Measurements from ENCODE around the gene NFE2. TPM values are rescaled to one million over a fixed set of nuclear protein-coding genes. Genes with fewer than 3 reads are reported as not detected.
"Not testable (repeated sequence)": the region's sequence is repeated elsewhere in the genome, so short reads cannot be mapped to it uniquely, and the experiment has no call there.

Gene NFE2
- total RNA-seq, 1 donor from 2014 or later: 0.74 TPM

DNA sequence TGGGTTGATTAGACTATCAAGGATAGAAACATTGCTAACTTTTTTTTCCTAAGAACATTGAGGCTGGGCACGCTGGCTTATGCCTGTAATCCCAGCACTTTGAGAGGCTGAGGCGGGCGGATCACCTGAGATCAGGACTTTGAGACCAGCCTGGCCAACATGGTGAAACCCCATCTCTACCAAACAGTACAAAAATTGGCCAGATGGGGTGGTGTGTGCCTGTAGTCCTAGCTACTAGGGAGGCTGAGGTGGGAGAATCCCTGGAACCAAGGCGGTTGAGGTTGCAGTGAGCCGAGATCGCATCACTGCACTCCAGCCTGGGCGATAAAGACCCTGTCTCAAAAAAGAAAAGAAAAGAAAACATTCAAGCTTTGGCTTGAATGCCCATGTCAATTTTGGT lies 11.5 kb upstream of the NFE2 start:
- intact Hi-C loops (cut with micrococcal nuclease); ATAC-seq; DNase-seq: not testable (repeated sequence)

DNA sequence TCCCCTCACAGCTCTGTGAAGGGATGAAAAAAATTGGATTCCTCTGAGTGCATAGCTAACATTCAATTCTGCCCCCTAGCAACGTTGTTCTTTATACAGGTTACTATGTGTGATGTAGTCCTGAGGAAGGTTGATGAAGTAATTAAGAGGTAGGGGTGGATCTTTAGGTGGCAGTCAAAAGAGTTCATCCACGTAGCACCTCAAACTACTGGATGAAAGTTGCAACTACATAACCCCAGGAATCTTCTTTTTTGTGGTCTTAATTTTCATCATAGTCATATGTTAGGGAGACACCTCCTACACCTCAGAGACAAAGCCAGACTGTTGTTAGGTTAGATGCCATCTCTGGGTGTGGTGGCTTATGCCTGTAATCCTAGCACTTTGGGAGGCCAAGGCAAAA lies 10.2 kb upstream of the NFE2 start:
- intact Hi-C loops (cut with micrococcal nuclease): no loop called here
- DNase-seq (no peak), ATAC-seq (no peak)

DNA sequence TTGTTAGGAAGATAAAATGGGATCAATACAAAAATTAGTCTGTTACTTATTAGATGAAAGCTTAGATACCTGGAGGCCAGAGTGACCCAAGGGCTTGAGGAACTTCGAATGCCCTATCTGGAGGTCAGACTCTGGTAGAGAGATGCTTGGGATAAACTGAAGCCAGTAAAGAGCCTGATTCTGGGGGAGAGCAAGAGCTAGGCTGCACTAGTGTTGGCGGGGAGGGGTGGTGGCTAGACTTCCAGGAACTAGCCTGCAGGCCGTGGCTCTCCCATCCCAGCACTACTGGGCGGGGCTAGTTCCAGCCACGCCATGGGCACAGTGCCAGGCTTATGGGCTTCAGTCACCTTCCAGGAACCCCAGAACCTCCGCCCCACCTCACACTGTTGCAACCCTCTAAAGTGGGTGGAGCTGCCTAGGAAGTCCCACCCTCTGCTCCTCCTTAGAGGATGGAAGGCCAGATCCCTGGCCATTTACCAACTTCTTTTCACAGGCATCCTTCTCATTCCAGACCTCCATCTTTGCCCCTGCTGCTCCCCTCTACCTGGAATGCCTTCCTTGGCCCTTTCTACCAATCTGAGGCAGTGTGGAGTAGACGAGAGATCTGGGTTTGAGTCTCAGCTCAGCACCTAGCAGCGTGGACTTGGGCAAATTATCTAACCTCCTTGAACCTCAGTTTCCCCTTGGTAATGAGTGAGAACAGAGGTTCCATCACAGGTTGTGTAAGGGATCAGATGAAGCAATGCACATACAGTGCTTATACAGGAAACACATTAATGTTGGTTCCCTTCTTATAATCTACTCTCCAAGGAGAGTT lies 6.3 kb upstream of the NFE2 start:
- peak; percentile 82 for ATAC-seq
- intact Hi-C loops (cut with micrococcal nuclease): no loop called here
- DNase-seq: peak; percentile 81

DNA sequence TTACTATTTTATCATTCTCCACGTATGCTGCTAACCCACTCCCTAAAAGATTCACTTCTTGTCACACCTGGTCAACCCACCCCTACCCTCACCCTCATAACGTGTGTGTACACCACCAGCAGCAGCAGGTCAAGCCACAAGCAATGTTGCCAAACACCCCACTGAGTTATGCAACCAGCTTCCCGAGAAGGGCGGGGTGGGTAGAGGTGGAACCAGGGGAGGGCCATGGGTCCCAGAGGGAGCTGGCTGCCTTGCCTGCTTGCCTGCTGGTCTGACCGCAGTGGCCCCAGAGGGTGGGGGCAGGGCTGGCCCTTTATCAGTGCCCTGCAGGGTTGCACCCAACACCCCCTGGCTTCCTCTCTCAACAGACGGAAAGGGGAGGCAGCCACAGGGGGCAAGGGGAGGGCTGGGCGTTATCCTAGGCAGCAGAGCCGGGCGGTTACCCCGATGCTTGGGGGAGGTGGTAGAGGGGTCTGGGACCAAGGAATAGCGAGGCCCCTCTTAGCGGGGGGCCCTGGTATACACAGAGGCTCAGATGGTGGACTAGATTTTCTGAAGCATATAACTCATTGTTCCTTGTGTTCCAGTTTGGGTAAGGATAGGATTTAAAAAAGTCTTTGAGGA lies 3.5 kb upstream of the NFE2 start:
- intact Hi-C loops (cut with micrococcal nuclease): no loop called here
- ATAC-seq: peak; percentile 77

DNA sequence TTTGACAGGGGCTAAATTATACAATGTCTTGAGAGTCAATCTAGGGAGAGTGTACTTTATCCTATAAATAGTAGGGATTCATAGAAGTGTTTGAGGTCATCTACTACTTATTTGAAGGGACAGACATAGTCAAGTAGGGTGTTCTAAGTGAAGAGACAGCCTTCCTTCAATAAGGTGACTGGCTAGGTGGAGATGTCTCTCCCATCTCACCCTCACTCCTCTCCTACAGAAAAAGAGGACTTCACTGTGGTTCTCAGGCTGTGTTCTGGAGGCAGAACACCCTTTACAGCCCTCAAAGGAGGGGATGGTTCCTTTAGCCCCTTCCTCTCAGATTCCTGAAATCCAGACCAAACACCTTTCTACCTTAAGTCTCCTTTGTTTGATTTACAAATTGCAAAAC lies 2.8 kb upstream of the NFE2 start:
- intact Hi-C loops (cut with micrococcal nuclease): no loop called here
- ATAC-seq: no peak
- no peak for DNase-seq

More for the DNA sequence above, 3.5 kb upstream of the NFE2 start:
- peak; percentile 77 for DNase-seq

DNA sequence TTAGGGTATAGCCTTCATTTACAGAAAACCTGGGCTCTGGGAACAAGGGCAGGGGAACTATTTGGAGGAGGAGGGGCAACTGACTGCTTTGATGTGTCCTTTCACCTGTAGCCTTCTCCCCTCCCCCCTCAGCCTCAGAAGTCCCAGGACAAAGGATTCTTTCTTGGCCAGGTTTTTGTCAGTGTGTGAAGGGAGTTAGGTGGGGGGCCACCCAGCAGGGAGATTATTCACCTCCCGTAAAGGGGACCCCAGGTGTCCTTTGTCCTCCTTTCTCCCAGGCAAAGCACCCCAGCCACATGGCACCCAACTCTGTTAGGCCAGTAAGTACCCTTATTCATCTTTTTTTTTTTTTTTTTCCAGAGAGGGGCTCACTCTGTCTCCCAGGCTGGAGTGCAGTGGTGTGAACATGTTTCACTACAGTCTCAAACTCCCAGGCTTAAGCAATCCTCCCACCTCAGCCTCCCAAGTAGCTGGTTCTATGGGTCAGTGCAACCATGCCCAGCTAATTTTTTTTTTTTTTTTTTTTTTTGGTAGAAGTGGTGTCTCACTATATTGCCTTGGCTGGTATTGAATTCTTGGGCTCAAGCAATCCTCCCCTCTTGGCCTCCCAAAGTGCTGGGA lies 723 bp upstream of the NFE2 start:
- intact Hi-C loops (cut with micrococcal nuclease): no loop called here
- DNase-seq: no peak
- no peak for ATAC-seq

DNA sequence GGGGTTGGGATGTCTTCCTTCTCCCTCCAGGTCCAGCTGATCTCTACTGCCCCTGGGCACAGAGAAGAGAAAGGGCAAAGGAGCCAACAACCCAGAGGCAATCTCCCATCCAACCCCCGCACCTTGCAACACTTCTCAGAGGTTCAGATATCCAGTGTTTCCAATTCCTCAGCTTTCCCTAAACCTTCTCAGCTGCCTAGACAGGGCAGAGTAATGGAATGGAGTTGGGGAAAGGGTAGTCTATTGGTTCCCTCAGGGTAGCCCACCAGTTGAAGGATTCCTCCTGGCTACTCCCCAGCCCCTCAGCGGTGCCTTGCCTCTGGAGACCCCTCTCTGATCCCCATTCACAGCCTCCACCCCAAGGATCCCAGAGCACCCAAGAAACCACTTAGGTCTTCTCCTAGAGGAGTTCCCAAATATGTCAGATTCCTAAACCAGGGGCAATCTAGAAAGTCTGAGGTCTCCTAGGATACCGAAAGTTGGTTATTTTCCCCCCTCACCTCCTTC lies 537 bp downstream of the NFE2 start:
- no peak for ATAC-seq
- intact Hi-C loops (cut with micrococcal nuclease): no loop called here
- DNase-seq: no peak

DNA sequence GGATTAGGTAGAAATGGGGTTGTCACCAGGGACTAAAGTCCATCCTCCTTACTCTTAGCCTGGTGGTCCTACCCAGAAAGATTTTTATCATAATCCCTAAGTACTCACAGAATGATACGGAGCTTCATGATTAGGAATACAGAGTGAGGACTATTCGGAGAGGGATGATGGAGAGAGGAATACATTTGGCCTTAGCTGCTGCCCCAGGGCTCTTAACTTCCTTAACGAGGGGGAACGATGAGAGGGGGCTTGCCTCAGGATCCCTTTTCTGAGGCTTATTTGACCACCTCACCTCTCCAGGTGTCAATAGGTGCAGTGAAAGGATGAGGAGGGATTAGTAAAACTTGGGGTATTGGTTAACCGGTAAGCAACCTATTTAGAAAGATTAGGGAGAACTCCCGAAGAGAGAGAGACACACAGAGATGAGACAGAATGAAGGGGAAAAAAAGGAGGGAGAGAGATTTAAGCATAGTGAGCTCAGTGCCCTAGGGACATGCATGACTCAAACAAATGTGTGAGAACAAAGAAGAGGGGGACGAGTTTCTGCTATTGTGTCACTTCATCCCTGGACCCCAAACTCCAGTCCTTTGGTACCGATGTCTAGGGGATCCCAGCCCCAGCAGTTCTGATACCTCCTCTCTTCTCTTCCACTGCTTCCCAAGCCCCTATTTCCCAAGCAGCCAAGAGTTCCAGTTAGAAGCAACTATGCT lies 1.1 kb downstream of the NFE2 start:
- intact Hi-C loops (cut with micrococcal nuclease): no loop called here
- no peak for ATAC-seq
- no peak for DNase-seq

DNA sequence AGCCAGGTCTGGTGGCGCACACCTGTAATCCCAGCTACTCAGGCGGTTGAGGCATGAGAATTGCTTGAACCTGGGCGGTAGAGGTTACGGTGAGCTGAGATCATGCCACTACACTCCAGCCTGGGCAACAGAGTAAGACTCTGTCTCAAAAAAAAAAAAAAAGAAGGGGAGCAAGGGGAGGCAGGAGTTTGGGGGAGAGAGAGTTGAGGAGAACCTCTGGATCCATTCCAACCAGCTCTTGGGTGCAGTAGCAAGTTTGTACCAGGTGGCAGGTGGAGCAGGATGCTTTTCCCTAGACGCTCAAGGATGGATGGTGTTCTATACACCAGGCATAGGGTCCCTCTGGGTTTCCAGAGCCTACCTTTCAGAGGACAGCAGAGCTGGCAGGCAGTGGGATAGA lies 1.9 kb downstream of the NFE2 start:
- intact Hi-C loops (cut with micrococcal nuclease): no loop called here
- DNase-seq: no peak
- no peak for ATAC-seq

DNA sequence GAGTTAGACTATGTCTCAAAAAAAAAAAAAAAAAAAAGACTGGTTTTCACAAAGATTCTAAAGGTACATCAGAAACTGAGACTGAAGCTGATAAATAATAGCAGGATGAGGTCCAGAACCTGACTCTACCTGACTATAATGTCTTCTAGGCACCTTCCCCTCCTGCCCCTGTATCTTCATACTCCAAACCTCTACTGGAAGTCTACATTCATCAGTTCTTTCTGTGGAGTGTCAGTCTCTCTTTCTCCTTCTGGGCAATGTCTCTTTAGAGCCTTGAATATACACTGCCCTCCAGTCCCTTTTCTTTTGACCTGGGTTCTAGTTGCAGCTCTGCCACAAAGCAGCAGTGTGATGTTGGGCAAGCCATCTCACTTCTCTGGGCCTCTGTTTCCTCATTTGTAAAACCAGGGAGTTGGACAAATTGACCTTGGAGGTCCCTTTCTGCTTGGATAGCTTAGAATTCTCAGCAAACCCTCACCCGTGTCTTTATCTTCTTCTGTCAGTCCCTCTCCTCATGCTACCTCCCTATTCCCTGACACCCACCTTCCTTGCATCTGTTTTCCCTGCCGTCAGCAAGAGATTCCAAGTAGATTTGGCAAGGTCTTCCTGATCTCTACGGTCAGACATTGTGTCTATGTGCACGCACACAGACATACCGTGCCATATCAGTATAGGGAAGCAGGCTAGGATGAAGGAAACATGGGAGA lies 4.3 kb downstream of the NFE2 start:
- ATAC-seq (no peak), DNase-seq (no peak)
- intact Hi-C loops (cut with micrococcal nuclease): no loop called here

DNA sequence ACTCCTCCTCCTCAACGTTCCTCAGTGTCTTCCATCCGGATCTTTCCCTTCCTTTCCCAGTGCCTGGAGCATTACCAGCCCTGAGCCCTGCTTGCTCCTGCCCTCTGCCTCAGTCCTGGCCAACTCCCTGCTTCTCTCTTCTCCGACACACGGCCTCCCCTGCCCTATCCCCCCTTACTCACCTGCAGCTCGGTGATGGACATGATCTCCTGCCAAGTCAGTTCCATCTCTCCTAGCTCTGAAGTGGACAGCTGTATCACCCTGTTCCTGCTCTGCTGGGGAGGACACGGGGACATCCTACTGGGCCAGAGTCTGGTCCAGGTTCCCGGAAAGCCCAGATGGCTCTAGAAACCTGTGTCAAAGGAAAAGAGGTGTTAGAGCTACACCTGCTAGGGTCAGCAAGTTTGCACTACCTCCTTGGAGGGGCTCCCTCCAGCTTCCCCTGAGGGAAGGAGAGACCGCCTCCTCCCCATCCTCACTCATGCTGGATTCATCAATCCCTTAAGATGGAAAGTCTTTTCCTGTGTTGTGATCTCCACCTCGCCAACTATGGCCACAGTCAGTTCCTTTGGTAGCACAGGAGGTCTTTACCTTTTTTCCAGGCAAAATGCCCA lies 5.8 kb downstream of the NFE2 start:
- intact Hi-C loops (cut with micrococcal nuclease): no loop called here
- no peak for ATAC-seq
- no peak for DNase-seq

DNA sequence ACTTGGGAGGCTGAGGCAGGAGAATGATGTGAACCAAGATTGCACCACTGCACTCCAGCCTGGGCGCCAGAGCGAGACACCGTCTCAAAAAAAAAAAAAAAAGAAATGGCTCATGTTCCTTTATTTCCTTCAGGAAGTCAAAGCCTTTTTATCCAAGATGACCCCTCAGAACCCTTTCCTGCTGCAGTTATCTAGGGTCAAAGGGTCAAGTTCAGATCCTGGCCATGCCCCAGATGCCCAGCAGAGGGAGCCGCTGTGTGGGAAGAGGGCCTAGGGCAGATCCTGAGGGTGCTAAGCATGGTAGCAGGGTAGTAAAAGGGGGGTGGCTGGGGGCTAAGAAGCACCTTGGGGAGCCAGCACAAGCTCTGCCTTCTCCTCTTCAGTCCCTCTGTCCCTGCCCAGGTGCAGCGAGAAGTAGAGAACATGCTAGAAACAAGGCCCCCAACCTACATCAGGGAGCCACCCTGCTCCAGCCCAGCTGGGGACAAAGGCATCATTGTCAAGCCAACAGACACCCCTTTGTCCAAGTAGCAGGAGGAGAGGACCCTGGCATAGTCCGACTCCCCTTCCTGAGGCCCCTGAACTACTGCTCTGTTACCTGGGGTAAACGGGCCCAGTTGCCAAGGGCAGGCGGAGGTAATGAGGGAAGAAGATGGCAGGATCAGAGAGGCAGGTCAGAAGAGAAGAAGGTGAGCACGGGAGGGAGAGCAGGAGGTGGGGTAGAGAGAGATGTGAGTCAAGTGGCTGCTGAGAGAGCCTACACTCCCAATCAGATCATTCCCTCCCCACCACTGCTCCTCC lies 6.5 kb downstream of the NFE2 start:
- peak; percentile 55 for DNase-seq
- intact Hi-C loops (cut with micrococcal nuclease): no loop called here
- ATAC-seq: peak; percentile 61

DNA sequence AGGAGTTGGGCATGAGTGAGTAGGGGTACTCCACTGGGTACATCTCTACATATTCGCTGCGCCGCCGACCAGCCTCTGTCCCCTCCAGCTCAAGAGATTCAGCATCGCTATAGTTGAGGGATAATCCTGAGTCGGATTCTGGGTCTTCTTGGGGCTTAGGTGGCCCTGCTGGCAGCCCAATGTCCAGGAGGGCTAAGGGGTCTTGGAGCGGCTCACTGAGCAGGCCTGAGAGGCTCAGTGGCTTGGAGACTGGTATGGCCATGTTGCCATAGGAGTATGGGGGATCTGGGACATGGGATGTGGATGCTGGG lies 7.9 kb downstream of the NFE2 start:
- DNase-seq (no peak), ATAC-seq (no peak)
- intact Hi-C loops (cut with micrococcal nuclease): no loop called here

DNA sequence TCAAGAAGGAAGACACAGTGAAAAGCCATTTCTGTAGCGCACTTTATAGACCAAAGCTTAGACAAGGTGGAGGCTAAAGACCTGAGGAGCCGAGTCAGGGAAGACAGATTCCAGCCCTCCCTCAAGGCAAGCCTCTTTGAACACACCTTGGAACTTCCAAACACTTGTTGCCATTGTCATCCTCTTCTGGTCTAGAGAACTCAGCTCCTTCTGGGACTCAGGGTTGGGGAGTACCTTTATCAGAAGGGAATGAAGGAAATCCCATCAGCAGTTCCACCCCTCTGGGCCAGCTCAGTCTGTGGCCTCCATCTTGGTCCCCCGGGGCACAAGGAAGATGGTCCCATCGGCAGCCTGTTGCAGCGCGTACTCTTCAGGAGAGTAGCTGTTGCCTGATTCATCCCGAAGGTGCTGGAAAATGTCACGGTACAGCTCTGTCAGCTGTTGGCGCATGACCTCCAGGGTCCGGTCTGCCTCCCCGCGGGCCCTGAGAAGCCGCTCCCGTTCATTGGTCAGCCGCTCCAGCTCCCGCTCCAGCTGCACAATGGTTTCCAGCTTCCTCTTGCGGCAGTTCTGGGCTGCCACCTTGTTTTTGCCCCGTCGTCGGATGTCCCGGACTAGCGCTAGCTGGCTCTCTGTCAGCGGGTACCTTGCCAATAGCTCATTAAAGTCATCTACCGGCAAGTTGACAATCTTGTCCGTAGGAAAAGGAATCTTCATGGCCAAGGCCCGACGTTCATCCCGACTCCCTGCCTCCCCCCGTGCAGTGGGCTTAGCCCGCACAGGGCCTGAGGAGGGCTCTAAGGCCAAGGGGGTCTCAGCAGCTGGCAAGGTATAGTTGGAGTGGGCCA lies 8.5 kb downstream of the NFE2 start:
- ATAC-seq: peak; percentile 49
- DNase-seq: peak; percentile 40
- intact Hi-C loops (cut with micrococcal nuclease): no loop called here

DNA sequence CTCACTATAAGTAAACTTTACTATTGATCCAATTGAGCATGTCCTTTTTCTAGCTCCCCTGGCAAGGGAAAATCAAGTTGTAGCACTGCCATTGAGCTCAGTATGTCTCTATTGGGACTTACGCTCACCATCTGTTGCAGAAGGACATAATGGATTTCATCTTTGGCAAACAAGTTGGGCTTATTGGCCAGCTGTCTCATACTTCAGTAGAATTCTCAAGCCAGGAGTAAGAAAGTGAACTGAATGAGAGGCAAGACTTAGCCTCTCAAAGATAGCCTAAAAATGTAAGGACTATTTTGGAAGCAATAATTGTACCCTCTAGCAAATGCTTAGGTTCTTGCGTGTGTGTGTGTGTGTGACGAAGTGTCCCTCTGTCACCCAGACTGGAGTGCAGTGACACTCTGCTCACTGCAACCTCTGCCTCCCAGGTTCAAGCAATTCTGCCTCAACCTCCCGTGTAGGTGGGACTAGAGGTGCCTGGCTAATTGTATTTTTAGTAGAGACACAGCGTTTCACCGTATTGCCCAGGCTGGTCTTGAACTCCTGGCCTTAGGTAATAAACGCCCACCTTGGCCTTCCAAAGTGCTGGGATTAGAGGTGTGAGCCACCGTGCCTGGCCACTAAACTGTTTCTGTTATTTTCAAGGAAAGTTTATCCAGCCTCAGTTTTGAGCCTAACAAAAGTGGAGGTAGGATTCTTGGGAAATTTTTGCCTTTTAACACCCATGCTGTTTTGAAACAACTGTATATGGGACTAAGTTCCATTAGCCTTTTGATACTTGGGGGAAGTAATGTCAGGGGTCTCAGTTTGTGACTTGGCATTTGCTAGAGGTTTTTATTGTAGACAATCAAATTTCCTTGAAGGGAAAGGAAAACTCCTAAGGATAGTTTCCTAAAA lies 13.3 kb downstream of the NFE2 start:
- DNase-seq (no peak), ATAC-seq (no peak)
- intact Hi-C loops (cut with micrococcal nuclease): no loop called here
